Spleen (tissue), 11 donors: ENCODE data around the gene ENPP6. TPM values are rescaled to one million over a fixed set of nuclear protein-coding genes. Genes with fewer than 3 reads are reported as not detected.

Source experiments
- DNase-seq: peaks from one replicate; pipeline ENCODE4 v3.0.0-alpha.2; 2020
- H3K27ac ChIP-seq, 8 donors: fragments of 200-600 bp; sonication (generic) in 7 of 8; 1 replicate in 4 of 8; 2 replicates in 4 of 8; pipeline versions ENCODE4 v1.5.0 to v1.8.0; 2016 to 2021; ENCODE audit warnings: inconsistent platforms in 4 of 8, mild to moderate bottlenecking in 4 of 8, moderate library complexity in 1 of 8
- H3K27me3 ChIP-seq, 7 donors: fragments of 200-600 bp; sonication (generic) in 6 of 7; replicated peaks in 1 of 7; 1 replicate in 4 of 7; 2 replicates in 3 of 7; pipeline versions ENCODE4 v1.5.0 to v1.8.0; 2016 to 2021; ENCODE audit warnings: inconsistent platforms in 3 of 7, mild to moderate bottlenecking in 1 of 7
- H3K36me3 ChIP-seq, 6 donors: fragments of 200-600 bp; sonication (generic) in 5 of 6; 1 replicate in 4 of 6; 2 replicates in 2 of 6; pipeline versions ENCODE4 v1.5.0 to v1.8.0; 2016 to 2021; ENCODE audit warnings: inconsistent platforms in 2 of 6
- H3K4me1 ChIP-seq, 6 donors: fragments of 200-600 bp; sonication (generic) in 5 of 6; 1 replicate in 3 of 6; 2 replicates in 3 of 6; pipeline versions ENCODE4 v1.5.0 to v1.8.0; 2016 to 2021; ENCODE audit warnings: inconsistent platforms in 3 of 6
- H3K4me3 ChIP-seq, 8 donors: fragments of 200-600 bp; sonication (generic) in 7 of 8; 1 replicate in 4 of 8; 2 replicates in 4 of 8; pipeline versions ENCODE4 v1.5.0 to v1.8.0; 2016 to 2021; ENCODE audit warnings: inconsistent platforms in 4 of 8, mild to moderate bottlenecking in 4 of 8, moderate library complexity in 2 of 8
- H3K9me3 ChIP-seq, 8 donors: fragments of 200-600 bp; sonication (generic) in 7 of 8; 1 replicate in 4 of 8; 2 replicates in 4 of 8; pipeline versions ENCODE4 v1.5.0 to v1.8.0; 2016 to 2021; ENCODE audit warnings: inconsistent platforms in 4 of 8
- CTCF ChIP-seq, 11 experiments: fragments of 200-600 bp in 7 of 11; fragments of 450-650 bp in 4 of 11; sonication (generic) in 4 of 11; IDR thresholded peaks in 8 of 11; conservative IDR thresholded peaks in 3 of 11; 1 replicate in 7 of 11; 2 replicates in 4 of 11; pipeline versions ENCODE4 v1.4.0 to v1.8.0; 2016 to 2021; ENCODE audit warnings: antibody characterized with exemption in 11 of 11, inconsistent platforms in 4 of 11, mild to moderate bottlenecking in 1 of 11
- POLR2A ChIP-seq, 3 donors: fragments of 450-650 bp; IDR thresholded peaks; one replicate each; pipeline ENCODE4 v1.5.1; 2017; ENCODE audit warnings: antibody characterized with exemption in 3 of 3, mild to moderate bottlenecking in 1 of 3
- POLR2AphosphoS5 ChIP-seq, 3 donors: sonication (generic); formaldehyde crosslinking; IDR thresholded peaks; one replicate each; pipeline ENCODE4 v1.5.1; 2017; ENCODE audit warnings: antibody characterized with exemption in 3 of 3
- WGBS, 5 donors: extraction: QIAGEN DNeasy Blood & Tissue Kit in 3 of 5; methylation state at CpG; one replicate each; pipeline versions ENCODE4 v1.1.5 to v1.1.7; 2013 to 2018; 5-methylcytosine and 5-hydroxymethylcytosine counted together
- intact Hi-C: fragments of 100-400 bp; cut with DNase I; formaldehyde crosslinking; loops from one replicate; pipeline ENCODE4 v1.15.0; 2023; ENCODE audit warnings: low total_unique reads
- polyA plus RNA-seq, 3 donors: library from polyadenylated mRNA; stranded (reverse); fragments of 200-250 nt; gene quantifications; one replicate each; pipeline ENCODE4 v1.2.1, GENCODE V29; 2013
- total RNA-seq, 7 donors: library from RNA; depleted of rRNA in 3 of 7; stranded (reverse); fragments of >200 nt in 3 of 7; fragmentation: NEBNext Ultra II Directional in 4 of 7; extraction: Animal tissue kit (Norgen Biotek cat#: 25700) in 4 of 7; gene quantifications; one replicate each; pipeline versions ENCODE4 v1.1.0 to v1.2.1, GENCODE V29; 2016 to 2021
- donor health status: healthy with polysubstance abuse.
- donor health status: DM: no; HTN: no; CAD: no; lungs with moderate emphysema.
- donor health status: DM: no; HTN: no; CAD: no.
- donor health status: Bipolar disorder and iron deficiency.
- donor health status: healthy.
- donor health status: DM: no; HTN: no; CAD: no.
- donor health status: DM: yes; HTN: yes; CAD: no.

The ENPP6 gene
- total and polyA plus RNA-seq, 10 donors, result 0.23 to 2.4 (median 1.1) TPM

- WGBS, 5 donors, result 77 to 96% (median 92%) methylated on average over 3 of the region's 3 CpGs
- no peak overlapping the region for H3K27ac ChIP-seq
These were observed 158.6 kb downstream of the ENPP6 start for GRCh38 chr4:184059099-184059498.

DNA sequence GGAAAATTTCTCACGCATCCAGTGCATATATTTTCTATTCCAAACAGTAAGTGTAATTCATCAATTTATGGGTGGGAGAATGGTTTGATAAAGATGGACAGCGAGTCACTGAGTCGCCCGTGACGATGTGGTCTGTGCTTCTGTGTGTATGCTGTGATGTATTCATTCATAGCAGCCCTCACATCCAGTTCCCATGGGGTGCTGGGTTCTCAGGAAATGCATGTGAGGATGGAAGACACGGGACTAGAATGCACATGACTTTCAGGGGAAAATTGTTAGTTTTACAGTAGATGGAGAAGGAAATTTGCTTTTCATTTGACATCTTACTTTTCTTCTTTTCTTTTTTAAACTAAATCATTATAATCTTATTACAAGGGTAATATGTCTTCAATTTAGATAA lies 159.6 kb downstream of the ENPP6 start:
- intact Hi-C loops, result no loop called here
- Histone ChIP-seq H3K27me3 (no peaks in the 10 kb centered on the region), H3K4me1 (no peaks in the 10 kb centered on the region), H3K36me3 (no peaks in the 10 kb centered on the region), H3K9me3 (no peaks in the 10 kb centered on the region), H3K27ac (no peak overlapping the region), H3K4me3 (no peak overlapping the region)
- no peak for DNase-seq
- TF ChIP-seq CTCF (IDR thresholded peaks at IDR 0.05 in 8 of 11, conservative IDR thresholded peaks at IDR 0.05 in 3 of 11), result no peak
- TF ChIP-seq POLR2AphosphoS5 (IDR thresholded peaks at IDR 0.05), result no peak
- no peak for TF ChIP-seq POLR2A (IDR thresholded peaks at IDR 0.05)
- 78 to 93% (median 92%) methylated on average over 6 of the region's 6 CpGs for WGBS, 5 donors

More at GRCh38 chr4:184059099-184059498, 158.6 kb downstream of the ENPP6 start:
- no peaks in the 10 kb centered on the region for H3K9me3 ChIP-seq
- no peak overlapping the region for H3K4me3 ChIP-seq
- no peak for TF ChIP-seq POLR2AphosphoS5 (IDR thresholded peaks at IDR 0.05)
- TF ChIP-seq CTCF (IDR thresholded peaks at IDR 0.05 in 8 of 11, conservative IDR thresholded peaks at IDR 0.05 in 3 of 11), result no peak
- TF ChIP-seq POLR2A (IDR thresholded peaks at IDR 0.05), result no peak
- DNase-seq, result no peak
- H3K36me3 ChIP-seq, result no peaks in the 10 kb centered on the region
- H3K4me1 ChIP-seq, result no peaks in the 10 kb centered on the region
- intact Hi-C loops, result no loop called here
- H3K27me3 ChIP-seq, result no peaks in the 10 kb centered on the region

- Histone ChIP-seq H3K9me3 (no peaks in the 10 kb centered on the region), H3K4me3 (no peak overlapping the region), H3K4me1 (no peaks in the 10 kb centered on the region), H3K36me3 (no peaks in the 10 kb centered on the region), H3K27ac (no peak overlapping the region), H3K27me3 (no peaks in the 10 kb centered on the region)
- 83 to 90% (median 89%) methylated on average over 12 to 14 of the region's 14 CpGs for WGBS, 5 donors
- DNase-seq, result no peak
- intact Hi-C loops, result no loop called here
- TF ChIP-seq POLR2A (IDR thresholded peaks at IDR 0.05) (no peak), CTCF (IDR thresholded peaks at IDR 0.05 in 8 of 11, conservative IDR thresholded peaks at IDR 0.05 in 3 of 11) (no peak), POLR2AphosphoS5 (IDR thresholded peaks at IDR 0.05) (no peak)
These were observed 160.8 kb downstream of the ENPP6 start for GRCh38 chr4:184056877-184057276.

DNA sequence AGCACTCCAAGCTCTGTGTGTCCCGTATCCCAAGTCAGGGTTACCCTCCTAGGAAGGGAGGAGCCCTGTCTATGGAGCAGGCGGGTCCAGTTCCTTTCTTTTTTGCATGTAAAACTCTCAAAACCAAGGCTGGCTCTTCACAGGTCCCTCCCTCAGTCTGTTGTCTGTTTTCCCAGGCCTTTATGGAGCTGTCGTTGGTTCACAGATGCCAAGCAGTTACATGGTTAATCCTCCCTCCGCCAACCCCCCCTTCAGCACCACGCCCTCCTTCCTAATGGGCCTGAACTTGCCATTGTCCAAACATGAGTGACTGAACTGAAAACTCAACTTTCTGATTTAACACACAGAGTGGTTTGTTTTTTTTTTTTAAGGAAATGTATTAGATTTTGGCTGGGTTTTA lies 164.2 kb downstream of the ENPP6 start:
- H3K27me3 ChIP-seq, result no peaks in the 10 kb centered on the region
- no peak for DNase-seq
- H3K4me3 ChIP-seq, result no peak overlapping the region
- H3K27ac ChIP-seq, result no peak overlapping the region
- no peaks in the 10 kb centered on the region for H3K4me1 ChIP-seq
- 65 to 90% (median 77%) methylated on average over 5 of the region's 5 CpGs for WGBS, 5 donors
- intact Hi-C loops, result no loop called here
- H3K9me3 ChIP-seq, result peaks cover 0 to 12% (median 6%) of the 10 kb centered on the region in 8 donors
- no peaks in the 10 kb centered on the region for H3K36me3 ChIP-seq
- TF ChIP-seq CTCF (IDR thresholded peaks at IDR 0.05 in 8 of 11, conservative IDR thresholded peaks at IDR 0.05 in 3 of 11) (no peak), POLR2A (IDR thresholded peaks at IDR 0.05) (no peak), POLR2AphosphoS5 (IDR thresholded peaks at IDR 0.05) (no peak)
